Muscle of leg (tissue), 11 donors: ENCODE results near the gene OR2L8. TPM values are rescaled to one million over a fixed set of nuclear protein-coding genes. Genes with fewer than 3 reads are reported as not detected.
"Not testable (repeated sequence)": the region's sequence is repeated elsewhere in the genome, so short reads cannot be mapped to it uniquely, and the experiment has no call there.

Experiments used
- DNase-seq: peaks from one replicate; pipeline ENCODE4 v3.0.0; 2013
- H3K27ac ChIP-seq: one replicate; pipeline ENCODE4 v1.5.1; 2013; ENCODE audit warnings: mild to moderate bottlenecking, low read length, control low read depth
- H3K27me3 ChIP-seq: one replicate; pipeline ENCODE4 v1.6.1; 2013; ENCODE audit warnings: low read length; ENCODE audit not compliant: control insufficient read depth, insufficient read depth
- H3K36me3 ChIP-seq: one replicate; pipeline ENCODE4 v1.6.1; 2013; ENCODE audit warnings: low read length; ENCODE audit not compliant: control insufficient read depth, insufficient read depth
- H3K4me1 ChIP-seq: one replicate; pipeline ENCODE4 v1.6.1; 2013; ENCODE audit warnings: low read length; ENCODE audit not compliant: control insufficient read depth, insufficient read depth
- H3K4me3 ChIP-seq: one replicate; pipeline ENCODE4 v1.5.1; 2013; ENCODE audit warnings: low read length, control low read depth
- H3K9me3 ChIP-seq: replicated peaks from 2 replicates; pipeline ENCODE4 v1.6.1; 2013; ENCODE audit warnings: low read depth, low read length; ENCODE audit not compliant: control insufficient read depth
- WGBS: methylation state at CpG from one replicate; pipeline ENCODE4 v1.1.5; 2013; ENCODE audit warnings: missing lambda C conversion rate; ENCODE audit not compliant: insufficient coverage; 5-methylcytosine and 5-hydroxymethylcytosine counted together
- polyA plus RNA-seq, 8 donors: library from polyadenylated mRNA; unstranded; fragments of 120-200 nt; gene quantifications; one replicate each; pipeline versions ENCODE4 v1.2.1 to v1.2.3, GENCODE V29; 2013; ENCODE audit warnings: inconsistent platforms in 1 of 8, low replicate concordance in 1 of 8; ENCODE audit not compliant: insufficient read length in 8 of 8, insufficient read depth in 1 of 8
- total RNA-seq: library from RNA; stranded (reverse); fragments of 120-200 nt; gene quantifications from one replicate; pipeline ENCODE4 v1.2.4, GENCODE V29; 2013

The OR2L8 gene
- total and polyA plus RNA-seq, 9 donors, result not detected

- H3K9me3 ChIP-seq, result peaks cover 7% of the 10 kb centered on the region
- H3K36me3 ChIP-seq, result no peaks in the 10 kb centered on the region
- H3K27me3 ChIP-seq, result no peaks in the 10 kb centered on the region
- no peak within 1 kb of the TSS for H3K4me3 ChIP-seq
- H3K27ac ChIP-seq, result no peak within 1 kb of the TSS
- WGBS, result 86% methylated on average over 7 of the region's 9 CpGs
- H3K4me1 ChIP-seq, result no peaks in the 10 kb centered on the region
- DNase-seq, result no peak
Observed at GRCh38 chr1:247924868-247925267, 23.8 kb upstream of the OR2L8 start, which contains the start of gene OR2AJ1. OR2AJ1 (plus strand) TSS chr1:247924889; CDS start chr1:247933769, 8,880 bp downstream.

DNA sequence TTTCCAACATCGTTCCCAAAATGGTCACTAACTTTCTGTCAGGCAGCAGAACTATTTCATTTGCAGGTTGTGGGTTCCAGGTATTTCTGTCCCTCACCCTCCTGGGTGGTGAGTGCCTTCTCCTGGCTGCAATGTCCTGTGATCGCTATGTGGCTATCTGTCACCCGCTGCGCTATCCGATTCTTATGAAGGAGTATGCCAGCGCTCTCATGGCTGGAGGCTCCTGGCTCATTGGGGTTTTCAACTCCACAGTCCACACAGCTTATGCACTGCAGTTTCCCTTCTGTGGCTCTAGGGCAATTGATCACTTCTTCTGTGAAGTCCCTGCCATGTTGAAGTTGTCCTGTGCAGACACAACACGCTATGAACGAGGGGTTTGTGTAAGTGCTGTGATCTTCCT lies 14.7 kb upstream of the OR2L8 start:
- WGBS, result 96% methylated on average over 6 of the region's 8 CpGs
- no peak overlapping the region for H3K27ac ChIP-seq
- H3K4me3 ChIP-seq, result no peak overlapping the region
- no peaks in the 10 kb centered on the region for H3K36me3 ChIP-seq
- no peak for DNase-seq
- no peaks in the 10 kb centered on the region for H3K27me3 ChIP-seq
- peaks cover 10% of the 10 kb centered on the region for H3K9me3 ChIP-seq
- no peaks in the 10 kb centered on the region for H3K4me1 ChIP-seq

DNA sequence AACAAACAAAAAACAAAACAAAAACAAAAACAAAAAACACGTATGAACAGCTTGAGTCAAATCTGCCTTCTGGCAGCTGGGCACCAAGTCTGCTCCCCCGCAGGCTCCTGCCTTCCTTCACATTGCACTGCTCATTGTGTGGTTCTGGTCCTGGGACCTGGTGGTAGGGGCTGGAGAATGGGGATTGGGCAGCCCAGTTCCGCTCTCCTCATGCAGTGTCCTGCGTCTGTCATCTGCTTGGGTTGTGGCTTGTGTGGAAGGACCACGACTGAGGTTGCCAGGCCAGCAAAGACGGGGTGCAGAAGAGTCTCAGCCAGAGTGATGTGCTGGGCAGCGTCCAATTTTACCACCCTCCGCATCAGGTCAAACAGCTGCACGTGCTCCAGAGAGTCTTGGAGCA lies 12.9 kb upstream of the OR2L8 start:
- H3K9me3 ChIP-seq, result peaks cover 10% of the 10 kb centered on the region
- no peaks in the 10 kb centered on the region for H3K4me1 ChIP-seq
- H3K27ac ChIP-seq, result no peak overlapping the region
- H3K36me3 ChIP-seq, result no peaks in the 10 kb centered on the region
- no peak for DNase-seq
- WGBS, result 92% methylated on average over 8 of the region's 9 CpGs
- no peak overlapping the region for H3K4me3 ChIP-seq
- H3K27me3 ChIP-seq, result no peaks in the 10 kb centered on the region

DNA sequence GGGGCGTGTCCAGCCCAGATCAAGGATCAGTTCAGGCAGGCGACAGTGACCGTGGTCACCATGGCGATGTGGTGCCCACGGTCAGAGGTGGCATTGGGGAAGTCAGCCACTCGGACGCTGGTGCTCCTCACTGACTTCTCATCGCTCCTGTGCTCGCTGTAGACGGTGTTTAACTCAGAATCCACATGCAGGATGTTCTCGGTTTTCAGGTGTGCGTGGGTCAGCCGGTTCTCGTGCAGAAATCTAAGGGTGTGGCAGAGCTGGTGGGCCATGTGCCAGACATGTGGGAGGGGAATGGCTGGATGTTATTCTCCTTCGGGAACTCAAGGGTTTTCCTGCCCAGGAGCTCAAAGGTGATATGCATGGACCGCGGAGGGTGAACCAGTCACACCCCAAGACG lies 12.2 kb upstream of the OR2L8 start:
- WGBS, result 91% methylated on average over 18 of the region's 18 CpGs

GRCh38 chr1:247936965-247937734 lies 11.5 kb upstream of the OR2L8 start:
- not testable (repeated sequence) for H3K36me3 ChIP-seq, H3K27me3 ChIP-seq, H3K4me1 ChIP-seq, H3K27ac ChIP-seq
- peak; percentile 54 for DNase-seq
- Histone ChIP-seq H3K9me3 (peaks cover 14% of the 10 kb centered on the region), H3K4me3 (peak overlapping the region; percentile 15)
- WGBS, result 9% methylated on average over 40 of the region's 44 CpGs

More for the DNA sequence above, 12.2 kb upstream of the OR2L8 start:
- H3K4me3 ChIP-seq, result no peak overlapping the region
- H3K27ac ChIP-seq, result no peak overlapping the region
- no peaks in the 10 kb centered on the region for H3K36me3 ChIP-seq
- no peaks in the 10 kb centered on the region for H3K27me3 ChIP-seq
- H3K9me3 ChIP-seq, result peaks cover 10% of the 10 kb centered on the region
- H3K4me1 ChIP-seq, result no peaks in the 10 kb centered on the region
- DNase-seq, result no peak

- 20% methylated on average over 1 of the region's 6 CpGs for WGBS
- no peaks in the 10 kb centered on the region for H3K36me3 ChIP-seq
- no peak for DNase-seq
- H3K9me3 ChIP-seq, result peaks cover 18% of the 10 kb centered on the region
- no peaks in the 10 kb centered on the region for H3K27me3 ChIP-seq
- H3K4me3 ChIP-seq, result no peak overlapping the region
- no peak overlapping the region for H3K27ac ChIP-seq
- no peaks in the 10 kb centered on the region for H3K4me1 ChIP-seq
Observed at GRCh38 chr1:247942624-247943023, 6.0 kb upstream of the OR2L8 start.

DNA sequence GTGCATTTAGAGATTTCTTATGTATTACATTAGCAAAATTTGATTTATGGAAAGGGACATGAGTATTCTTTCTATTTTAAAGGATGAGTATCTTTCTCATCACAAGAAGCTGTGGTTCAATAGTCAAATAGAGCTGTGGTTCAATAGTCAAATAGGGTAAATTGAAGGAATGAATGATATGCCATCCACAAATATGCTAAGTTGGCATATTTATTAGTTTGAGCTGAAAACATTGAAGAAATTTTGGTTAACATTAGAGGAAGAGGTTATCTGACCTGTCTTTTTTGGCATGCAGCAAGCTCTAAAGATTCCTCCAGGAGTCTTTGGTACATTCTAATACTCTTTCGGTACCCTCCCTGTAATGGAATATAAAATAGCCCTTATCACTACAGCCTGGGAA lies 4.8 kb downstream of the OR2L8 start:
- no peaks in the 10 kb centered on the region for H3K27me3 ChIP-seq
- no peak for DNase-seq
- no peak overlapping the region for H3K4me3 ChIP-seq
- WGBS, result no CpG with 5 or more reads among the region's 1 CpG
- H3K27ac ChIP-seq, result no peak overlapping the region
- H3K4me1 ChIP-seq, result no peaks in the 10 kb centered on the region
- H3K9me3 ChIP-seq, result peaks cover 22% of the 10 kb centered on the region
- no peaks in the 10 kb centered on the region for H3K36me3 ChIP-seq

DNA sequence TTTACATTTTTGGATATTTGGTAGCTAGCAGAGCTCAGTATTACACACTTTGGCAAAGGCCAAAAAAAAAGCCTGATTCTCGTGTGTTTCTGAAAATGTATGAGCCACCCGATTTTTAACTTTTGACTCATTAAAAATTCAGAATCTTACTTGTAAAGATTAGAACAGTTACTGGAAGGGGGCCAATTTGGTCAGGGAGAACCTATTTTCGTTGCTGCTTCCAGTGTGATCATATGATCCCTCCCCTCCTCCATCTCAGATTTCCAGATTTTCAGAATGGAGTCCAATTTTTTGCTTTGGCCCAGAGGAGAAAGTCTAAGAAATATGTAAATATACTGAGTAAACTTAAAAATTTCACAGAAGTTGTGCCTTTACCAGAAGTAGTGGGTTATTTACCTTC lies 13.1 kb downstream of the OR2L8 start:
- Histone ChIP-seq H3K9me3 (peaks cover 11% of the 10 kb centered on the region), H3K36me3 (no peaks in the 10 kb centered on the region), H3K27ac (no peak overlapping the region), H3K4me1 (no peaks in the 10 kb centered on the region), H3K4me3 (no peak overlapping the region), H3K27me3 (no peaks in the 10 kb centered on the region)
- WGBS, result no CpG with 5 or more reads among the region's 3 CpGs
- no peak for DNase-seq

DNA sequence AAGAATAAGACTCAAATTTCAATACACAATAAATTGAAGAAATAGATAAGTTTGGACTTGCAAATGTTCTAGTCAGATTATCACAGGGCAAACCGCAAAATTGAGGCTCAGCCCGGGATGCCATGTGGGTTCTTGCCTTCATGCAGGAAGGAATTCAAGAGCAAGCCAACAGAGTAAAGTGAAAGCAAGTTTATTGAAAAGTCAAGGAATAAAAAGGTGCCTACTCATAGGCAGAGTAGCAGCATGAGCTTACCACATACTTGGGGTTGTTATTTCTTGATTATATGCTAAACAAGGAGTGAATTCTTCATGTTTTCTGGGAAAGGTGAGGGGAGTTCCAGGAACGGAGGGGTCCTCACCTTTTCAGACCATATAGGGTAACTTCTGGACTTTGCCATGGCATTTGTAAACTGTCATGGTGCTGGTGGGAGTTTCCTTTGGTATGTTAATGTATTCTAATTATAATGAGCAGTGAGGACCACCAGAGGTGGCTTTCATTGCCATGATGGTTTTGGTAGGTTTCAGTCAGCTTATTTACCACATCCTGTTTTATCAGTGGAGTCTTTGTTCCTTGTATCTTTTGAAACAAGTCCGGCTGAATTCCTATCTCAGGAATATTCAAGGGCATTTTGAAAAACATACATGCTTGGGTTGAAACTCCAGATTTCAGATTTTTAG lies 14.4 kb downstream of the OR2L8 start:
- no peak overlapping the region for H3K27ac ChIP-seq
- WGBS, result 50% methylated on average over 1 of the region's 4 CpGs
- no peak overlapping the region for H3K4me3 ChIP-seq
- no peaks in the 10 kb centered on the region for H3K4me1 ChIP-seq
- H3K9me3 ChIP-seq, result peaks cover 11% of the 10 kb centered on the region
- H3K36me3 ChIP-seq, result no peaks in the 10 kb centered on the region
- H3K27me3 ChIP-seq, result no peaks in the 10 kb centered on the region
- no peak for DNase-seq

GRCh38 chr1:247964933-247965332 lies 16.3 kb downstream of the OR2L8 start, which contains the start of gene OR2AK2:
OR2AK2 (plus strand) TSS chr1:247965233; CDS start chr1:247965377, 144 bp downstream.
- H3K4me1 ChIP-seq, result no peaks in the 10 kb centered on the region
- DNase-seq, result no peak
- no peak within 1 kb of the TSS for H3K4me3 ChIP-seq
- WGBS, result no CpG with 5 or more reads among the region's 2 CpGs
- no peaks in the 10 kb centered on the region for H3K36me3 ChIP-seq
- no peaks in the 10 kb centered on the region for H3K27me3 ChIP-seq
- H3K27ac ChIP-seq, result no peak within 1 kb of the TSS
- H3K9me3 ChIP-seq, result peaks cover 13% of the 10 kb centered on the region
